SK-N-SH treated with all-trans-retinoic acid at 6 μM for 48 hours (cell line): ENCODE results near the gene MTA3.

ENCODE experiments used
- ATAC-seq: fragments of 200-7000 bp; cut with Tn5 transposase; 3 replicates; pipeline ENCODE4 v1.9.1; 2020; ENCODE audit warnings: mild to moderate bottlenecking, moderate library complexity
- ARNTL ChIP-seq: fragments of 450-650 bp; formaldehyde crosslinking; IDR thresholded peaks from 2 replicates; pipeline ENCODE4 v1.5.0; 2020; ENCODE audit warnings: low read depth, mild to moderate bottlenecking, moderate library complexity, borderline replicate concordance
- BACH2 ChIP-seq: fragments of 250-450 bp; sonication (Bioruptor Pico); IDR thresholded peaks from 2 replicates; pipeline ENCODE4 v1.9.0; 2021; ENCODE audit warnings: mild to moderate bottlenecking, borderline replicate concordance
- CREB5 ChIP-seq: fragments of 250-450 bp; sonication (Bioruptor Pico); IDR thresholded peaks from 2 replicates; pipeline ENCODE4 v1.5.1; 2020; ENCODE audit warnings: low read depth, mild to moderate bottlenecking, moderate library complexity
- CSDC2 ChIP-seq: fragments of 250-450 bp; sonication (Bioruptor Pico); IDR thresholded peaks from 2 replicates; pipeline ENCODE4 v1.5.0; 2020; ENCODE audit warnings: mild to moderate bottlenecking, moderate library complexity
- CSRNP3 ChIP-seq: fragments of 250-450 bp; sonication (Bioruptor Pico); IDR thresholded peaks from 2 replicates; pipeline ENCODE4 v1.5.1; 2021; ENCODE audit warnings: mild to moderate bottlenecking, moderate library complexity
- GLIS3 ChIP-seq: fragments of 250-450 bp; sonication (Bioruptor Pico); IDR thresholded peaks from 2 replicates; pipeline ENCODE4 v1.5.0; 2020; ENCODE audit warnings: mild to moderate bottlenecking, moderate library complexity
- ISL1 ChIP-seq: fragments of 250-450 bp; sonication (Bioruptor Pico); IDR thresholded peaks from 2 replicates; pipeline ENCODE4 v2.1.2; 2022; ENCODE audit warnings: mild to moderate bottlenecking, moderate library complexity
- OSR1 ChIP-seq: fragments of 250-450 bp; sonication (Bioruptor Pico); IDR thresholded peaks from 2 replicates; pipeline ENCODE4 v1.8.0; 2022; ENCODE audit warnings: moderate library complexity, mild to moderate bottlenecking, inconsistent platforms
- PATZ1 ChIP-seq: fragments of 250-450 bp; sonication (Bioruptor Pico); IDR thresholded peaks from 2 replicates; pipeline ENCODE4 v1.8.0; 2020; ENCODE audit warnings: mild to moderate bottlenecking, moderate library complexity, borderline replicate concordance
- POU6F1 ChIP-seq: fragments of 250-450 bp; sonication (Bioruptor Pico); IDR thresholded peaks from 2 replicates; pipeline ENCODE4 v1.8.0; 2021; ENCODE audit warnings: low read depth, mild to moderate bottlenecking, moderate library complexity, borderline replicate concordance
- PPARA ChIP-seq: fragments of 250-450 bp; sonication (Bioruptor Pico); IDR thresholded peaks from 2 replicates; pipeline ENCODE4 v1.5.0; 2020; ENCODE audit warnings: mild to moderate bottlenecking, borderline replicate concordance
- RARB ChIP-seq: fragments of 250-450 bp; sonication (Bioruptor Pico); IDR thresholded peaks from 2 replicates; pipeline ENCODE4 v1.8.0; 2021; ENCODE audit warnings: mild to moderate bottlenecking, moderate library complexity
- SNAI2 ChIP-seq: fragments of 250-450 bp; sonication (Bioruptor Pico); IDR thresholded peaks from 2 replicates; pipeline ENCODE4 v1.5.0; 2020; ENCODE audit warnings: mild to moderate bottlenecking, moderate library complexity
- TCF4 ChIP-seq: fragments of 250-450 bp; sonication (Bioruptor Pico); IDR thresholded peaks from 2 replicates; pipeline ENCODE4 v1.8.0; 2021; ENCODE audit warnings: mild to moderate bottlenecking, moderate library complexity, borderline replicate concordance
- TOX ChIP-seq: fragments of 250-450 bp; sonication (Bioruptor Pico); IDR thresholded peaks from 2 replicates; pipeline ENCODE4 v1.8.0; 2021; ENCODE audit warnings: mild to moderate bottlenecking, moderate library complexity, borderline replicate concordance
- ZC3H10 ChIP-seq: fragments of 250-450 bp; sonication (Bioruptor Pico); IDR thresholded peaks from 2 replicates; pipeline ENCODE4 v1.5.1; 2021; ENCODE audit warnings: mild to moderate bottlenecking, moderate library complexity
- ZFP3 ChIP-seq: fragments of 250-450 bp; sonication (Bioruptor Pico); IDR thresholded peaks from 2 replicates; pipeline ENCODE4 v1.5.0; 2020; ENCODE audit warnings: mild to moderate bottlenecking, moderate library complexity
- ZFP30 ChIP-seq: fragments of 450-650 bp; formaldehyde crosslinking; IDR thresholded peaks from 2 replicates; pipeline ENCODE4 v1.5.0; 2022; ENCODE audit warnings: mild to moderate bottlenecking, moderate library complexity
- ZNF8 ChIP-seq: fragments of 450-650 bp; formaldehyde crosslinking; IDR thresholded peaks from 2 replicates; pipeline ENCODE4 v1.5.0; 2020; ENCODE audit warnings: mild to moderate bottlenecking, moderate library complexity

Gene MTA3

GRCh38 chr2:42685303-42685702 lies 116.9 kb downstream of the MTA3 start:
- TF ChIP-seq ISL1, result no peak
- no peak for TF ChIP-seq POU6F1 (CRISPR knock-in tag)
- no peak for TF ChIP-seq CREB5
- TF ChIP-seq ARNTL, result no peak
- TF ChIP-seq CSDC2 (CRISPR knock-in tag), result no peak
- no peak for TF ChIP-seq SNAI2 (CRISPR knock-in tag)
- no peak for TF ChIP-seq TOX (CRISPR knock-in tag)
- no peak for TF ChIP-seq GLIS3 (CRISPR knock-in tag)
- no peak for TF ChIP-seq PATZ1 (CRISPR knock-in tag)
- TF ChIP-seq RARB (CRISPR knock-in tag), result no peak
- no peak for TF ChIP-seq BACH2 (CRISPR knock-in tag)
- no peak for ATAC-seq

- ATAC-seq, result no peak
- TF ChIP-seq TOX (CRISPR knock-in tag) (no peak), GLIS3 (CRISPR knock-in tag) (no peak), ZNF8 (CRISPR knock-in tag) (no peak), CREB5 (no peak), ZFP30 (no peak), OSR1 (CRISPR knock-in tag) (no peak), CSRNP3 (CRISPR knock-in tag) (no peak), ZFP3 (CRISPR knock-in tag) (no peak), ZC3H10 (no peak), ISL1 (no peak), SNAI2 (CRISPR knock-in tag) (no peak), POU6F1 (CRISPR knock-in tag) (no peak), BACH2 (CRISPR knock-in tag) (no peak), TCF4 (CRISPR knock-in tag) (no peak), PPARA (no peak), RARB (CRISPR knock-in tag) (no peak)
- TF ChIP-seq, all 23 proteins: peak for 0
These were observed 124.7 kb downstream of the MTA3 start for GRCh38 chr2:42693013-42693615.

GRCh38 chr2:42693688-42694479 lies 125.5 kb downstream of the MTA3 start:
- no peak for TF ChIP-seq ZFP30
- TF ChIP-seq ISL1, result no peak
- TF ChIP-seq PPARA, result no peak
- TF ChIP-seq RARB (CRISPR knock-in tag), result no peak
- TF ChIP-seq CSDC2 (CRISPR knock-in tag), result no peak
- TF ChIP-seq SNAI2 (CRISPR knock-in tag), result no peak
- TF ChIP-seq CSRNP3 (CRISPR knock-in tag), result no peak
- TF ChIP-seq ZC3H10, result no peak
- TF ChIP-seq POU6F1 (CRISPR knock-in tag), result no peak

More at GRCh38 chr2:42693688-42694479, 125.5 kb downstream of the MTA3 start:
- ATAC-seq, result peak; percentile 25; the same call in 1 of the 3 replicates
